ENCODE measurements around the gene RHOC.
A peak's percentile ranks its signal among the peaks of the same experiment; 100 is the strongest.

RHOC gene

DNA sequence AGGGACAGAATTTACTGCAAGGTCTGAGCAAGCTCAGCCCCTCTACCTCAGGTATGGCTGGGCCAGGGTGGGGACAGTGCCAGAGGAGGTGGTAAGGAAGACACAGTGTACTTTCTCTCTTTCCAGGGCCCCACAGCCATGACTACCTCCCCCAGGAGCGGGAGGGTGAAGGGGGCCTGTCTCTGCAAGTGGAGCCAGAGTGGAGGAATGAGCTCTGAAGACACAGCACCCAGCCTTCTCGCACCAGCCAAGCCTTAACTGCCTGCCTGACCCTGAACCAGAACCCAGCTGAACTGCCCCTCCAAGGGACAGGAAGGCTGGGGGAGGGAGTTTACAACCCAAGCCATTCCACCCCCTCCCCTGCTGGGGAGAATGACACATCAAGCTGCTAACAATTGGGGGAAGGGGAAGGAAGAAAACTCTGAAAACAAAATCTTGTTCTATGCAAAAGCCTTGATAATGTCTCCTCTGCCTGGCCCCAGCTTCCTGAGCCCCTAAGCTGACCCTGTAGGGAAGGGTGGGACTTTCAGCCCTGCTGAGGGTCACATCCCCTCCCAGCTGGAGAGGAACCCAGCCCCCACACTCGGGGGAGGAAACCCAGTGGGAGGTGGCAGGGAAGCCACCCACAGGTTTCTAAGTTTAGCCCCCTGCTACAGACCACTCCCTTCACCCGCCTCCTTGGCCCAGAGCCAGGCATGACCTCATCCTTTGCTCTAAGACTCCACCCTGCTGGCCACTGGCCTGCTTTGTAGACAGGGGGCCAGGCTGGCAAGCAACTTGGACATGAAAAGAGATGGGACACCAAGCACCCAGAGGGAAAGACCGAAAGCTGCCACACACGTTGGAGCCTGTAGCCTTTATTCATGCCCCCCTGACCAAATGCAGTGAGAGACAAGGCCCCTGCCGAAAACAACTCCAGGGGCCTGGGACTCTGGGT lies 6.4 kb downstream of the RHOC start:
- peak; percentile 75 for DNase-seq

DNA sequence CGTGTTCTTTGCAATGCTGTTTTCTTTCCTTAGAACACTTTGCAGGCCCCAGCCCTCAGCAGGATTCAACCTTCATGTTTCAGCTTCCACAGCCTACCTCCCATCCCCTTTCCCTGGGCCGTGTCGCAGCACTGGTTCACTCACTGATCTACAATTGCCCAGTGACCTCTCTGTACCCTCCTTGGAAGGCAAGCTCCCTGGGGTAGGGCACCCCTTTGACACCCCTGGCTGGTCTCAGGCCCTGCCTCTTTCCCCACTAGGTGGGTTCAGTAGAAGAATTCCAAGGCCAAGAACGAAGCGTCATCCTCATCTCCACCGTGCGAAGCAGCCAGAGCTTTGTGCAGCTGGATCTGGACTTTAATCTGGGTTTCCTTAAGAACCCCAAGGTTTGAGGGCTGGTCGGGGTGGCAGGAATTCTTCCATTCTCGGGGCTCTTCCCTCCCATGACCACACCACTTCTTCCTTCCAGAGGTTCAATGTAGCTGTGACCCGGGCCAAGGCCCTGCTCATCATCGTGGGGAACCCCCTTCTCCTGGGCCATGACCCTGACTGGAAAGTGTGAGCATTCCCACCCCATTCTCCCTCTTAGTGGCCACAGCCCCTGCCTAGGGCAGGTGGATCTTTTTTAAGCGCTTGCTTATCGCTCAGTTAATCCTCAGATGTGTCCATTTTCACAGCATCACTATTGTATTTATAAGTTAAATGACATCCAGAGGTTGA lies 7.3 kb downstream of the RHOC start:
- no peak for DNase-seq

DNA sequence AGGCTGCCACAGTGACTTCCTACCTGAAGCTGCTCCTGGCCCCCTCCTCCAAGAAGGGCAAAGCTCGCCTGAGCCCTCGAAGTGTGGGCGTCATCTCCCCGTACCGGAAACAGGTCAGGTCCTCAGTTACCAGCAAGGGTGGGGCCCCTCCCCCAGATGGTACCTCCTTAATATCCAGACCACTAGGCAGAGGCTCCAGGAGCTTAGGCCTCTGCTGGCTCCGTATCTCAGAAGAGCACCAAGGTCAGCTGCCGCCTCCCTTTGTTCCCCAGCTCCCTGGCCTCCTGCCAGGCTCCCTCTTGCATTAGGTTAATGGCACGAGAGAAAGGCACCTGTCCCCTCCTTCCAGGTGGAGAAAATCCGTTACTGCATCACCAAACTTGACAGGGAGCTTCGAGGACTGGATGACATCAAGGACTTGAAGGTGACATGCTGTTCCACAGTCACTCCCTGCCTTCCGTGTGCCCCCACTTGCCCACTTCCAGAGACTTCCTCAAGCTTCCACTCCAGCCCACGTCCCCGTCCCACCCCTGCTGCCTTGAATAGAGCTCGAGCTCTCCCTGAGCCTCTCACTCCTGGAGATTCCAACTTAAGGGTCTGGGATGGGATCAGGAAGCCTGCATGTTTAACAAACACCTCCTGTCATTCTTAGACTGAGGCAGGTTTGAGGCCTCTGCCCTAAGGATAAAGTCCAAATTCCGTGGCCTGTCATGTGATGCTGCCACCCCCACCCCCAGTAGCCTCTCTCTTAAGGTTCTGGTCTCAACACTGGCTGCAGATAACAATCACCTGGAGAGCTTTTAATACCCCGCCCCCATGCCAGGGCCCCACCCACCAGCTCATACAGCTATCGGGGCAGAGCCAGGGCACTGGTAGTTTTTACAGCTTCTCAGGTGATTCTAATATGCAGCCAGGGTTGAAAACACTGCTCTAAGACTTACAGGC lies 8.3 kb downstream of the RHOC start:
- DNase-seq: no peak

DNA sequence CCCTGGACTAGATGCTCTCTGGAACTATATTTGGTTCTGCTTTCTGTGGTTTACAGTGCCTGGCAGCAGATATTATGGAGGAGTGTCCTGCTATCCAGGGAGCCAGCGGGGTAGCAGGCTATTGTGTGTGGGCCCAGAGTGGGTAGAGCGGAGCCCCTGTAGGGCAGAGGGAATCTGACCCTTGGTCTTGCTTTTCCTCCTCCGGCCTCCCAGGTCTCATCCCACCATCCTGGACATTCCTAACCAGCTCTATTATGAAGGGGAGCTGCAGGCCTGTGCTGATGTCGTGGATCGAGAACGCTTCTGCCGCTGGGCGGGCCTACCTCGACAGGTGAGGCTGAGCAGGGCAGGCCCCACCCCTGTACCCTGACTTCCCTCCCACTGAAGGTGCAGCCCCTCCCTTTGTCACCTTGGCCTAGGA lies 9.1 kb downstream of the RHOC start:
- no peak for DNase-seq

DNA sequence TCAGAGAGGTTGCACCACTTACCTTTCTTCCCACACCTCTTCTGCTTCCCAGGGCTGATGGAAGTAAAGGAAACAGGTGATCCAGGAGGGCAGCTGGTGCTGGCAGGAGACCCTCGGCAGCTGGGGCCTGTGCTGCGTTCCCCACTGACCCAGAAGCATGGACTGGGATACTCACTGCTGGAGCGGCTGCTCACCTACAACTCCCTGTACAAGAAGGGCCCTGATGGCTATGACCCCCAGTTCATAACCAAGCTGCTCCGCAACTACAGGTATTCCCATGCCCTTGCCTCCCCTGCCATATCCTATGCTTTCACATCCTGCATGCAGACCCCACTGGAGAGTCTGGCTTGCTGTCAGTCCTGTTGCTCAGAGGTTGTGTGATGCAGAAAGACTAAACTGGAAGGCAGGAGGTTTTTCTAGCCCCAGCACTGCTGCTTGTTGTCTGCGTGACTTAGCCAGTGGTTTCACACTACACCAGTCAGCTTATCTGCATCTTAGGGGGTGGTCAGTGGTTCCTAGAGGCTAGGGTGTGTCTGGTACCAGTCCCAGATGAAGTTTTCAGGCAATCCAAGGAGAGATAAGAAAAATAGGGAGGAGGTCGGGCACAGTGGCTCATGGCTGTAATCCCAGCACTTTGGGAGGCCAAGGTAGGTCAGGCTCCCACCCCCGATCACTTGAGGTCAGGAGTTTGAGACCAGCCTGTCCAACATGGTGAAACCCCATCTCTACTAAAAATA lies 10.2 kb downstream of the RHOC start:
- no peak for DNase-seq

DNA sequence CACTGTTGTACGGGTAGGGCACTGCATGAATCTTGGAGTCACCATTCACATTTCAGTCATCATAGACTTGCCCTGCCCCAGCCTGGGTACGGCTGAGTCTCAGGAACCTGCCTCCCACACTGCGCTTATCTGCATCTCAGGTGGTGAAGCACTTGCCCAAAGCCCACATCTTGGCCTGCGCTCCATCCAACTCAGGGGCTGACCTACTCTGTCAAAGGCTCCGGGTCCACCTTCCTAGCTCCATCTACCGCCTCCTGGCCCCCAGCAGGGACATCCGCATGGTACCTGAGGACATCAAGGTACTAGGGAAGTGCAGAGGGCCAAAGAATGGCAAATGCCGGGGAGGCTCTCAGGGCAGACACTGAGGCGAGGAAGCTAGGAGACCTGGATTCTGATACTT lies 11.7 kb downstream of the RHOC start:
- DNase-seq: no peak

DNA sequence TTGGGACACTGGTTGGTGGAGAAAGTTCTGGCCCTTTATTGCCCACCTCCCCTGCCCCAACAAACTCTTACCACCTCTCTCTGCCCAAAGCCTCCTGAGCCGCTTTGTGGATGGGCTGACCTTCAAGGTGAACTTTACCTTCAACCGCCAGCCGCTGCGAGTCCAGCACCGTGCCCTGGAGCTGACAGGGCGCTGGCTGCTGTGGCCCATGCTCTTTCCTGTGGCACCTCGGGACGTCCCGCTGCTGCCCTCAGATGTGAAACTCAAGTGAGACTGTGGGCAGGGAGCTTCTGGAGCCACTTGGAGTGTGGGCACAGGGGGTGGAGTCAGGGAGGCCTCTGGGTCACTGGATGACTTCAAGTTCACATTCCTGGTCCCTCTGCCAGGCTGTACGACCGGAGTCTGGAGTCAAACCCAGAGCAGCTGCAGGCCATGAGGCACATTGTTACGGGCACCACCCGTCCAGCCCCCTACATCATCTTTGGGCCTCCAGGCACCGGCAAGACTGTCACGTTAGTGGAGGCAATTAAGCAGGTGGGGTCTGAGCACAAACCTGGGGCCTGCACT lies 12.5 kb downstream of the RHOC start:
- DNase-seq: no peak

DNA sequence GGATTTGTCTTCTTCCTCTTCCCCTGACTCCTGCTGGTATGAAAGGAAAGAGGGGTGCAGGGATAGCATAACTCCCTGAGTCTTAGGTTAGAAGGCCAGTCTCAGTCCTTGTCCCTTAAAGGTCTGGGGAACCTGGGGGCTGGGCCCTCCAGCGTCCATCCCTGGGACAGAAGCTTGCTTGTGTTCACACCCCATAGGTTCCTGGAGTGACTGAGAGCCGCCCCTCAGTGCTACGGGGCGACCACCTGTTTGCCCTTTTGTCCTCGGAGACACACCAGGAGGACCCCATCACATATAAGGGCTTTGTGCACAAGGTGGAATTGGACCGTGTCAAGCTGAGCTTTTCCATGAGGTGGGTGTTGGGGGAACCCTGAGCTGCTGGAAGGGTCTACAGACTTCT lies 13.1 kb downstream of the RHOC start:
- no peak for DNase-seq

DNA sequence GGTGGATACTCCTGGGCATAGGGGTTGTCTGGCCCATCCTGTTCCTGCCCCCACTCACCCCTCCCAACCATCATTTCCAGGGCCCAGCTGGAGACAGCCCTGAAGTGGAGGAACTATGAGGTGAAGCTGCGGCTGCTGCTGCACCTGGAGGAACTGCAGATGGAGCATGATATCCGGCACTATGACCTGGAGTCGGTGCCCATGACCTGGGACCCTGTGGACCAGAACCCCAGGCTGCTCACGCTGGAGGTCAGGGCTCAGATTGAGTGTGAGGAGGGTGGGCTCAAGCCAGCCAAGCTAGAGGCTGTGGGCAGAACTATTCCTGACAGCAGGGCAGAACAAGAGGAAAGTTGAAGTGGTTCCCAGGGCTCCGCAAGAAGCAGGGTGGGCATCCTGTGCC lies 14.2 kb downstream of the RHOC start:
- no peak for DNase-seq

DNA sequence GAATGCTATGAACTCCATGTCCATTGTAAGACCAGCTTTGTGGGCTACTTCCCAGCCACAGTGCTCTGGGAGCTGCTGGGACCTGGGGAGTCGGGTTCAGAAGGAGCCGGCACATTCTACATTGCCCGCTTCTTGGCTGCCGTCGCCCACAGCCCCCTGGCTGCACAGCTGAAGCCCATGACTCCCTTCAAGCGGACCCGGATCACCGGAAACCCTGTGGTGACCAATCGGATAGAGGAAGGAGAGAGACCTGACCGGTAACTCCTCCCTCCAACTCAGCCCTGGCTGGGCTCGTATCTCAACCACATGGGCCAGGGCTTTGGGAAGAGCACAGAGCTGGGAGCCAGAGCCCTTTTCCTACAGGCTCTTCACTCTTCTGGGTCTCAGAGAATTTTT lies 17.1 kb downstream of the RHOC start:
- no peak for DNase-seq

DNA sequence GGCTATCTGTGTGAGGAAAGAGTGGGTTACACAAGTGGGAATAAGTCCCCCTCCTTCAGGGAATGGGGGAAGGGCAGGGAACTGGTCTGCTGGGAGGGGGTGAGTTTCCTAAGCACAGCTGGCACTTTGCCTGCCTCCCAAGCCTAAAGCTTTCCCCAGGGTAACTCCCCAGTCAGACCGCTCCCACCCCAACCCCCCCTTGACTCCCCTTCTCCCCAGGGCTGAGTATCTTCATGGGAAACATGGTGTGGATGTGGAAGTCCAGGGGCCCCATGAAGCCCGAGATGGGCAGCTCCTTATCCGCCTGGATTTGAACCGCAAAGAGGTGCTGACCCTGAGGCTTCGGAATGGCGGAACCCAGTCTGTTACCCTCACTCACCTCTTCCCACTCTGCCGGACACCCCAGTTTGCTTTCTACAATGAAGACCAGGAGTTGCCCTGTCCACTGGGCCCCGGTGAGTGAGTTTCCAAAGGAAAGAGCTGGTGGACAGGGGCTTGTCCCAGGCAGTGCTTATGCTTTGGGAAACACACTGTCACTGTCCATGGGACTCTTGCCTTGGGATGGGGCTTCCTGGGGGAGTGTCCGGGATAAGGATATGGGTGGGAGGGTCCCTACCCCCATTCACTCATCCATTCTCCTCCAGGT lies 17.6 kb downstream of the RHOC start:
- no peak for DNase-seq

DNA sequence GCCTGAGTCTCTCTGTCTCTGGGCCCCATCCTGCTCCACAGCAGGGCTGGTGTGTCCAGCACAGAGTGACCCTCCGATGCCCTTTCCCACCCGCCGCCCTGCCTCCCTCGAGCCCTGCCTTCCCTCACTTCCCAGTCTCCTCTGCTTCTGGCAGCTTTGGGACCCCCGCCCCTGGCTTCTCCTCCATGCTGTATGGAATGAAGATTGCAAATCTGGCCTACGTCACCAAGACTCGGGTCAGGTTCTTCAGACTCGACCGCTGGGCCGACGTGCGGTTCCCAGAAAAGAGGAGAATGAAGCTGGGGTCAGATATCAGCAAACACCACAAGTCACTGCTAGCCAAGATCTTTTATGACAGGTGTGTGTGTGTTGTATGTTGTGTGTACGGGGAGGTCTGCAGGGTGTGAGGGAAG lies 18.1 kb downstream of the RHOC start:
- DNase-seq: no peak

DNA sequence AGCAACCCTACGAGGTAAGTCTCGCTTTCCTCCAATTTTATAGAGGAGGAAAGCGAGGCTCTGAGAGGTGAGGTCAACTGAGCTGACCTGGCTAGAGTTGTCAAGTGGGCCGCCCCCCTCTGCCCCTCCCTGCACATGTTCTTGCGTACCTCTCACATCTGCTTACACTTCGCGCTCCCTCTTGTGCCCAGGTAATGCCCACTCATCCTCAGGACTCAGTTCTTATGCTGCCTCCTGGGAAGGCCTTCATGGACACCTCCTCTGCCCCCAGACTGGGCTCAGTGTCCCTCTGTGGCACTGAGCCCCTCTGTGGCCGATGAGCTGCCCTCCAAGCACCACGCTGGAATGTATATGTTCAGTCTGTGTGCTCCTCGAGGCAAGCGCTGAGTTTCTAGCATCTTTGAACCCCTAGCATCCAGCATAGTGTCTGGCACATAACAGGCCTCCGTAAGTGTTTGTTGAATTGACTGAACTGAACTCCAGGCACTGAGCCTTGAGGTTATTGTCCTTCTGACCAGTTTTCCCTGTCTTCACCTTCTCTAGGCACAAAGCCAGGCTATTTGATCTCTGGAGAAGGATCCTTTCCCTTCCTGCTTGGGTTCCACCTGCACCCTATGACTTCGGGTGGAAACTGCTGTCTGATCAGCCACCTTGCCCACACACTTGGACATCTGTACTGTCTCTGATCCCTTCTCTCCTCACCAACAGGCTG lies 19.0 kb downstream of the RHOC start:
- no peak for DNase-seq

DNA sequence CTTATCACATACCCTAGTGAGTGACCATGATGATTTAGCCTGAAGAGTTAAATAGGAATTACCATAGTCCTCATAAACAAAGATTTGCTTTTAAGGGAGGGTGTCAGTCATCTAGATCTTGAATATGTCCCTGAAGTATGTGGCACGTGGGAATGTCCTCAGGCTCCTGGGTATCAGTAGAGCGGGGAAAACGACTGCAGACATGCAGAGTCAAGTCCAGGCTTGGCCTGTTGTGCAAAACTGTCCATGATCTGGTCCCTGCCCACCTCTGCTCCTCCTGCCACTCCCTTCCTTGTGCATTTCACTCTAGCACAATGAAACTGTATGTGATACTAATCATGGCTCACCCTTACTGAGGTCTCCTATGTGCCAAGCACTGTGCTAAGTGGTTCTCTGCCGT lies 19.6 kb downstream of the RHOC start:
- DNase-seq: no peak

DNA sequence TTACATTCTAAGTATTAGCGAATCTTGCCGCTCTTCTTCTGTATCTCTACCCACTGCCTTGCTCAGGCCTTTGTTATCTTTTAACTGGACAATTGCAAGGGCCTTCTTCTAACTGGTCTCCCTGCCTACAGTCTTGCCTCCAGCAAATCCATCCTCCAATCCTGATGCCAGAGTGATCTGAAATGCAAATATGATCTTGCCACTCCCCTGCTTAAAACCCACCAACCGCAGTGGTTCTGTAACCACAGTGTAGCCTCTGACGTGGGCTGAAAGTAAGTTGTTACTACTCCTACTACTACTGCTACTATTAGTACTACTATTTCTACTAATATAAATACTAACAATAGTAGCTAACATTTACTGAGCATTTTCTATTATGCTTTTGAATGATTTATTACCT lies 20.1 kb downstream of the RHOC start:
- DNase-seq: no peak

DNA sequence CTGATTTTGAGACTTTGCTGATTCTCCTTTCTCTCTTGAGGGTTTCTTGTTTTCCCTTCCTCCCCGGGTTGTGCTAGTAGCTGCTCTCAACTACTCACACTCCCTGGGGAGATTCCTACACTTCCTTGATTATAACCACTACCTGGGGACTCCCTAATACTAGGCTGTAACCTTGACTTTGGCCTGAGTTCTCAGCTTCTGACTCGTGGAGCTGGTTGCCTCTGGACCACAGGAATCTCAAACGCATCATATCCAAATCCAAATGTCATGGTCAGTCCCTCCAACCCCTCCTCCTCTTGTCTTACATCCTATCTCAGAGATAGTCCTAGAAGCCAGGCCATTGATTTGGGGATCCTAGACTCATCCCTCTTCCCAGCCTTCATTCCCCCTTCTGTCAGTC lies 20.5 kb downstream of the RHOC start:
- no peak for DNase-seq

DNA sequence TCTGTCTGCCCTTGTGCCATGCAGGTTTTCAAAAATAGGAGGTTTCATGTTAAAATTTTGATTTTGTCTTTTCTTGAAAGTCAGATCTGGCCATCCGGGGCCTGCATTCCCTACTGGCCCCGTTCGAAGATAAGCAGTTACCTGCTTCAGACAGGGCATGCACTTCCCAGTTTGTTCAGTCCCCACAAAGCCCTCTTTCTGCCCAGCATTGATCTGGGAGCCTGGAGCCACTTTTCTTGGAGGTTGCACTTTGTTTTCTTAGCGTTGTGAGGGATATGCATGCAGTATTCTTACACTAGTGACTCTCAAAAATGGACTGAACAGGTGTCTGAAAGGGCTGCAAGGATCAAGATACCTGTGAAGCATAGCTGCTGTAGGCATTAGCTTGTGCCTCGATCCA lies 21.0 kb downstream of the RHOC start:
- DNase-seq: no peak

DNA sequence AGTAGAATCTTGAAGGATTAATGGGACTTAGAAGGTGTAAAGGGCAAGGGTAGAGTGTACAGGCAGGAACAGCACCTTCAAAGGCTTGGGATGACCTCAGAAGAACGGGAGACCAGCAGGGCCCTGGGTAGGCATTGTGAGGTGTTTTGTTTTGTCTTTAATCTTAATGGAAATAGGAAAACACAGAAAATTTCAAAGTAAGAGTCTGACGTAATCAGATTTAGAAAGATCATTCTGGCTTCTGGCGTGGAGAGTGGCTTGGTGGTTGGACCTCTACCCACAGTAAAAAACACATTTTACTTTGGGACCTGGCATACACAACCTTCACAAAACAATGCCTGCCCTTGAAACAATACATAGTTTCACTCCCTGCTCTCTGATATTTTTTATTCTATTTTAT lies 28.3 kb downstream of the RHOC start:
- DNase-seq: no peak

DNA sequence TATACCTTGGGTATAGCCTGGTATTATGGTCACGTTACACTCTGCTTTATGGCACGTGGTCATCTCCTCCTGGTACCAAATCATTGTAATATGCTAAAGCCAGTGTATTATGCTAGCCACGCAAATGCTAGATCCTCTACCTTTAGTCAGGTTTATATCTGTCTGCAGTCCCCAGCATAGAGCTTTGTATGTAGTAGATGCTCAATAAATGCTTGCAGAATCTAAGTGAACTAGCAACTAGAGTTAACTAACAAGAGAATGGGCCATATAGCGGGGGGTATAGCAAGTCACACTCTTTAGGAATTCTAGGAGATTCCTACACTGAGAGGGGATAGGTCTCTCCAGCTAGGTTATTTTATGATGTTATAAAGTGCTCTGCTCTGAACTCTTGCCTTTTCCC lies 29.4 kb downstream of the RHOC start:
- DNase-seq: no peak

DNA sequence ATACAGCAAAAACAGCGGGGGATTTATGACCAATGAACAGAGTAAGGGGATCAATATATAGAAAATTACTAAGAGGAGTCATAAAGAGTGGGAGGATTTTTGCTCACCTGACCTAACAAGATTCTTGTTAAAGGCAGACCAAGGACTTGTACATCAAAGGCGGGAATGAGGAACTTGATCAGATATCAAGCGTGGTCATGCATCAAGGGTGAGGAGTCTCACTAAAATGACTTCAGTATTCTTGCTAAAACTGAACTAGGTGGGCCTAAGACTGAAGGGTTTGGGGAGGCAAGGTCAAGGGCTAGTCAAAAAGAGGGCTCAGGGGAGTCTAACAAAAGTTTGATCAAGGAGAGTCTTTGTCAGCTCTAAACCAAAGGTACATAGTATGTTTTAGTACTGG lies 30.4 kb downstream of the RHOC start:
- DNase-seq: no peak

Data from CD4-positive, alpha-beta T cell treated with Interleukin-17A for 1 hour (primary cell).